CD14-positive monocyte (primary cell): ENCODE results near the gene ZSCAN22. TPM values are rescaled to one million over a fixed set of nuclear protein-coding genes. Genes with fewer than 3 reads are reported as not detected.

Experiments used
- DNase-seq, 3 donors: peaks; one replicate each; pipeline ENCODE4 v3.0.0-alpha.2; 2011 to 2022
- H2AFZ ChIP-seq: 2 replicates; pipeline ENCODE4 v1.6.0; 2012; ENCODE audit warnings: mild to moderate bottlenecking, low read depth, low read length, inconsistent platforms; ENCODE audit not compliant: insufficient read depth, poor library complexity, severe bottlenecking
- H3K27ac ChIP-seq, 2 donors: 1 replicate in 1 of 2; 2 replicates in 1 of 2; pipeline ENCODE4 v1.5.1; 2012 to 2013; ENCODE audit warnings: low read length in 2 of 2, control low read depth in 1 of 2, inconsistent platforms in 1 of 2, low read depth in 1 of 2, mild to moderate bottlenecking in 1 of 2
- H3K27me3 ChIP-seq, 2 donors: one replicate each; pipeline versions ENCODE4 v1.6.0 to v1.6.1; 2011 to 2013; ENCODE audit warnings: low read length in 2 of 2; ENCODE audit not compliant: control insufficient read depth in 2 of 2, insufficient read depth in 2 of 2
- H3K36me3 ChIP-seq, 2 donors: replicated peaks in 1 of 2; 1 replicate in 1 of 2; 2 replicates in 1 of 2; pipeline versions ENCODE4 v1.5.1 to v1.6.1; 2012 to 2013; ENCODE audit warnings: low read length in 2 of 2, control low read depth in 1 of 2, inconsistent platforms in 1 of 2, mild to moderate bottlenecking in 1 of 2; ENCODE audit not compliant: insufficient read depth in 2 of 2, control insufficient read depth in 1 of 2
- H3K4me1 ChIP-seq, 2 donors: 1 replicate in 1 of 2; 2 replicates in 1 of 2; pipeline versions ENCODE4 v1.5.1 to v1.6.1; 2012 to 2013; ENCODE audit warnings: low read length in 2 of 2, control low read depth in 1 of 2, inconsistent platforms in 1 of 2, mild to moderate bottlenecking in 1 of 2, moderate library complexity in 1 of 2; ENCODE audit not compliant: insufficient read depth in 2 of 2, control insufficient read depth in 1 of 2
- H3K4me2 ChIP-seq: replicated peaks from 2 replicates; pipeline ENCODE3; 2012; ENCODE audit warnings: low read length, moderate library complexity, mild to moderate bottlenecking; ENCODE audit not compliant: poor library complexity, severe bottlenecking; ENCODE audit errors: extremely low read depth
- H3K4me3 ChIP-seq, 3 experiments: fragments of 200-600 bp in 1 of 3; sonication (generic) in 1 of 3; replicated peaks in 1 of 3; 1 replicate in 2 of 3; 2 replicates in 1 of 3; pipeline ENCODE4 v1.5.1; 2011 to 2013; ENCODE audit warnings: low read length in 3 of 3, mild to moderate bottlenecking in 3 of 3, control low read depth in 2 of 3, low read depth in 2 of 3, inconsistent platforms in 1 of 3, moderate library complexity in 1 of 3
- H3K79me2 ChIP-seq: 2 replicates; pipeline ENCODE4 v1.6.0; 2012; ENCODE audit warnings: mild to moderate bottlenecking, control low read depth, inconsistent platforms, low read length, moderate library complexity; ENCODE audit not compliant: insufficient read depth
- H3K9ac ChIP-seq: 2 replicates; pipeline ENCODE4 v1.6.0; 2017; ENCODE audit warnings: low read length, mild to moderate bottlenecking; ENCODE audit not compliant: insufficient read depth, poor library complexity, severe bottlenecking
- H3K9me3 ChIP-seq, 2 donors: replicated peaks in 1 of 2; 1 replicate in 1 of 2; 2 replicates in 1 of 2; pipeline versions ENCODE4 v1.5.1 to v1.6.1; 2012 to 2013; ENCODE audit warnings: low read length in 2 of 2, control low read depth in 1 of 2; ENCODE audit not compliant: control insufficient read depth in 1 of 2, insufficient read depth in 1 of 2
- H4K20me1 ChIP-seq: 2 replicates; pipeline ENCODE4 v1.6.0; 2012; ENCODE audit warnings: mild to moderate bottlenecking, low read length, control low read depth, moderate library complexity; ENCODE audit not compliant: insufficient read depth
- H3K27ac Mint-ChIP-seq, 7 donors: one replicate each; pipeline ENCODE4 v1.8.0; 2020; ENCODE audit warnings: mild to moderate bottlenecking in 7 of 7, mixed read lengths in 7 of 7, moderate library complexity in 6 of 7, inconsistent platforms in 2 of 7
- H3K27me3 Mint-ChIP-seq, 3 donors: one replicate each; pipeline ENCODE4 v1.8.0; 2021 to 2022; ENCODE audit warnings: low read depth in 3 of 3, mild to moderate bottlenecking in 3 of 3, mixed read lengths in 3 of 3, moderate library complexity in 3 of 3, inconsistent platforms in 1 of 3
- H3K36me3 Mint-ChIP-seq, 2 donors: one replicate each; pipeline ENCODE4 v1.8.0; 2020; ENCODE audit warnings: mixed read lengths in 2 of 2, inconsistent platforms in 1 of 2, mild to moderate bottlenecking in 1 of 2
- H3K4me1 Mint-ChIP-seq: one replicate; pipeline ENCODE4 v1.8.0; 2020; ENCODE audit warnings: mild to moderate bottlenecking, mixed read lengths
- H3K4me3 Mint-ChIP-seq, 2 donors: one replicate each; pipeline ENCODE4 v1.8.0; 2020; ENCODE audit warnings: mild to moderate bottlenecking in 2 of 2, mixed read lengths in 2 of 2, moderate library complexity in 1 of 2
- H3K9me3 Mint-ChIP-seq, 7 donors: one replicate each; pipeline ENCODE4 v1.8.0; 2020 to 2022; ENCODE audit warnings: mixed read lengths in 7 of 7, mild to moderate bottlenecking in 6 of 7, moderate library complexity in 6 of 7, inconsistent platforms in 2 of 7
- CTCF ChIP-seq: fragments of 200-600 bp; IDR thresholded peaks from one replicate; pipeline ENCODE4 v1.8.0; 2022; ENCODE audit warnings: antibody characterized with exemption, mild to moderate bottlenecking
- WGBS: methylation state at CpG from one replicate; pipeline ENCODE4 v1.1.5; 2013; ENCODE audit warnings: missing lambda C conversion rate; ENCODE audit not compliant: insufficient coverage; 5-methylcytosine and 5-hydroxymethylcytosine counted together
- intact Hi-C, 2 donors: fragments of 100-400 bp; cut with micrococcal nuclease; formaldehyde crosslinking; loops; one replicate each; pipeline versions ENCODE4 v1.15.0 to v1.15.1; 2023
- polyA plus RNA-seq, 3 donors: library from polyadenylated mRNA; depleted of rRNA in 1 of 3; unstranded in 2 of 3; stranded (reverse) in 1 of 3; fragments of 300-500 nt in 2 of 3; fragments of >200 nt in 1 of 3; fragmentation: Illumina TruSeq in 2 of 3; gene quantifications; 1 replicate in 2 of 3; 2 replicates in 1 of 3; pipeline ENCODE4 v1.2.3, GENCODE V29; 2012 to 2021

The ZSCAN22 gene
- polyA plus RNA-seq, 3 donors = 0.58 to 1.2 (median 0.99) TPM

DNA sequence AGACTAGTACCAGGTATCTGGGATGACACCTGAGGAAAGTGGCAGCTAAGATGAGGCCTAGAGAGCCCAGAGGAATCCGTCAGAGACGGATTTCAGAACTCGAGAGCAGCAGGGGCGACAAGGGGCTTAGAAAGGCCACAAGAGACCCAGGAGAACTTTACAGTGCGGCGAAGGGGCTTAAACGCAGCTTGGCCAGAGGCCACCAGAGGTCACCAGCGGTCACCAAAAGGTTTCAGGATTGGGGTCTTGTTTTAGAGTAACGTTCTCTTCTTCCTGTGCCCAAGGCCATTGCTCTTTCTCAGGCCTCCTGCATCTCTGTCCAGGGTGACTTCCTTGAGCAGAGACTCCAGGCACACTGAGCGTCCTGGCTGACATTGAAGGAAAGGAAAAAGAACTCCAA, 2.2 kb downstream of the ZSCAN22 start:
- no peak overlapping the region for H3K4me2 ChIP-seq
- H4K20me1 ChIP-seq = no peaks in the 10 kb centered on the region
- intact Hi-C loops = loop anchor here in 1 of 2 donors (5.0 kb wide), 1 partner anchor 78 kb away; the partner anchor contains the start of gene ZNF584
- Mint-ChIP-seq H3K27ac (peak overlapping the region in 1 of 7 donors; percentile 56), H3K9me3 (no peaks in the 10 kb centered on the region), H3K4me1 (peaks cover 6% of the 10 kb centered on the region), H3K36me3 (no peaks in the 10 kb centered on the region), H3K4me3 (no peak overlapping the region), H3K27me3 (no peaks in the 10 kb centered on the region)
- peak overlapping the region in 1 of 2 donors; percentile 97 for H3K27ac ChIP-seq
- no peak for TF ChIP-seq CTCF
- no peak for DNase-seq
- H3K79me2 ChIP-seq = peaks cover 20% of the 10 kb centered on the region
- no peak overlapping the region for H3K9ac ChIP-seq
- no peak overlapping the region for H3K4me3 ChIP-seq
- no peaks in the 10 kb centered on the region for H3K9me3 ChIP-seq
- no peaks in the 10 kb centered on the region for H3K36me3 ChIP-seq
- no peak overlapping the region for H2AFZ ChIP-seq
- no peaks in the 10 kb centered on the region for H3K27me3 ChIP-seq
- H3K4me1 ChIP-seq = peaks cover 18 to 19% of the 10 kb centered on the region in 2 donors
- WGBS = 70% methylated on average over 9 of the region's 10 CpGs

DNA sequence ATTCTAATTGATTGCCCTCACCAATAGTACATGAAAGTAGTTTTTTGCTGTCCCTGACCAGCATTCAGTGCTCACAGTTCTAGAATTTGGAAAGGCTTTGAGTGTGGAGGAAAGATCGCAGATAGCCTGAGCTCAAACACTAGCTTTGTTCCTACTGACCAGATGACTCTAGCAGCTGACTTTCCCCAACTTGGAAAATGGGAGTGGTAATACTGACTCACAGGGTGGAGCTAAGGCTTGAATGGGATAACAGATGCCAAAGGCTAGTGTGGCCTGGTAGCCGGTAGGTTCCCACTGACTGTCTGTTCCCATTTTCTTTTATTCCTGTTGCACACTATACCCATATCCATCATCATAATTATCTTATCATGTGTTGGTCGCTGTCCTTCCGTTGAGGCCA, 3.7 kb downstream of the ZSCAN22 start:
- Histone ChIP-seq H3K4me1 (peaks cover 18 to 19% of the 10 kb centered on the region in 2 donors), H3K36me3 (peaks cover 6 to 8% of the 10 kb centered on the region in 2 donors), H3K79me2 (peaks cover 20% of the 10 kb centered on the region), H4K20me1 (no peaks in the 10 kb centered on the region), H3K4me3 (no peak overlapping the region), H3K27ac (no peak overlapping the region), H3K27me3 (no peaks in the 10 kb centered on the region), H3K9me3 (no peaks in the 10 kb centered on the region), H2AFZ (no peak overlapping the region), H3K4me2 (no peak overlapping the region), H3K9ac (no peak overlapping the region)
- no peak for DNase-seq
- Mint-ChIP-seq H3K36me3 (peaks cover 10% of the 10 kb centered on the region in 2 donors), H3K27ac (no peak overlapping the region), H3K27me3 (no peaks in the 10 kb centered on the region), H3K4me1 (peaks cover 6% of the 10 kb centered on the region), H3K4me3 (no peak overlapping the region), H3K9me3 (no peaks in the 10 kb centered on the region)
- no peak for TF ChIP-seq CTCF
- 93% methylated on average over 3 of the region's 4 CpGs for WGBS
- intact Hi-C loops = no loop called here
